Kidney (tissue), 22 donors: ENCODE results near the gene PGA5. TPM values are rescaled to one million over a fixed set of nuclear protein-coding genes. Genes with fewer than 3 reads are reported as not detected.
"Not testable (repeated sequence)": the region's sequence is repeated elsewhere in the genome, so short reads cannot be mapped to it uniquely, and the experiment has no call there.

Experiments
- DNase-seq, 5 donors: peaks; one replicate each; pipeline ENCODE4 v3.0.0-alpha.2; 2013 to 2020
- FAIRE-seq: peaks from 2 replicates; lab custom pipeline; 2012; peaks lifted over from hg19 to GRCh38; lab: Jason Lieb, UNC
- H3K27ac ChIP-seq, 2 donors: one replicate each; pipeline ENCODE4 v1.7.0; 2013; ENCODE audit warnings: low read depth in 2 of 2, low read length in 2 of 2, inconsistent platforms in 1 of 2
- H3K27me3 ChIP-seq: one replicate; pipeline ENCODE4 v1.7.1; 2013; ENCODE audit warnings: low read length, inconsistent platforms; ENCODE audit not compliant: control insufficient read depth, insufficient read depth
- H3K36me3 ChIP-seq, 3 donors: one replicate each; pipeline versions ENCODE4 v1.7.0 to v1.7.1; 2013; ENCODE audit warnings: low read length in 3 of 3, control low read depth in 1 of 3, inconsistent platforms in 1 of 3; ENCODE audit not compliant: insufficient read depth in 3 of 3, control insufficient read depth in 2 of 3
- H3K4me1 ChIP-seq, 3 donors: one replicate each; pipeline versions ENCODE4 v1.7.0 to v1.7.1; 2013; ENCODE audit warnings: low read length in 3 of 3, inconsistent platforms in 1 of 3, low read depth in 1 of 3; ENCODE audit not compliant: control insufficient read depth in 2 of 3, insufficient read depth in 2 of 3
- H3K4me3 ChIP-seq, 3 donors: one replicate each; pipeline versions ENCODE4 v1.7.0 to v1.8.1; 2013; ENCODE audit warnings: low read length in 3 of 3, control low read depth in 1 of 3, inconsistent platforms in 1 of 3
- H3K9ac ChIP-seq, 3 donors: one replicate each; pipeline versions ENCODE4 v1.7.0 to v1.7.1; 2013; ENCODE audit warnings: low read length in 3 of 3, control low read depth in 1 of 3, inconsistent platforms in 1 of 3
- H3K9me3 ChIP-seq, 3 donors: one replicate each; pipeline versions ENCODE4 v1.7.0 to v1.7.1; 2013; ENCODE audit warnings: low read length in 3 of 3, control low read depth in 1 of 3, inconsistent platforms in 1 of 3; ENCODE audit not compliant: control insufficient read depth in 2 of 3, insufficient read depth in 1 of 3
- CTCF ChIP-seq: IDR thresholded peaks from 3 replicates; pipeline ENCODE4 v1.5.1; 2012; ENCODE audit warnings: mild to moderate bottlenecking, moderate library complexity, borderline replicate concordance; ENCODE audit not compliant: insufficient read depth; ENCODE audit errors: extremely low read depth
- intact Hi-C: fragments of 100-400 bp; cut with DNase I; formaldehyde crosslinking; loops from one replicate; pipeline ENCODE4 v1.11.1; 2022
- long read RNA-seq, 10 donors: library from polyadenylated mRNA in 1 of 10; unstranded in 1 of 10; transcript quantifications; one replicate each; pipeline ENCODE4 v2.0.0 and lab custom pipeline, GENCODE V29; 2021 to 2026
- polyA plus RNA-seq: library from polyadenylated mRNA; stranded (reverse); fragments of 350-450 nt; fragmentation: Illumina TruSeq; extraction: RNeasy Lipid Tissue Mini Kit (QIAGEN cat#74804); gene quantifications from one replicate; pipeline ENCODE4 v1.2.3, GENCODE V29; 2014; ENCODE audit warnings: low read depth, low replicate concordance; ENCODE audit not compliant: insufficient read depth
- total RNA-seq: library from RNA; stranded (reverse); fragmentation: NEBNext Ultra II Directional; extraction: Animal tissue kit (Norgen Biotek cat#: 25700); gene quantifications from one replicate; pipeline ENCODE4 v1.2.1, GENCODE V29; 2021
- donor health status: control.
- donor health status: control.
- donor health status: control.
- donor health status: control.
- donor health status: control.
- donor health status: DM: yes; HTN: yes; CAD: no.
- donor health status: Normal renal cell carcinoma (clear cell type).

The PGA5 gene
- 0.35 TPM for total RNA-seq
- not detected for polyA plus RNA-seq
- long read RNA-seq, donor 1, result 0 reads
- long read RNA-seq, donor 2, result 0 reads
- long read RNA-seq, donor 3, result 0 reads
- long read RNA-seq, donor 4, result 0 reads
- long read RNA-seq, donor 5, result 0 reads
- long read RNA-seq, donor 6, partial matches to known transcripts, result 0 of 1 reads
- long read RNA-seq, donor 6, other reads (novel, unspliced or antisense), result 0 of 1 reads
- long read RNA-seq, donor 7, partial matches to known transcripts, result 0 of 1 reads
- long read RNA-seq, donor 7, other reads (novel, unspliced or antisense), result 1 of 1 reads
- long read RNA-seq, donor 8, result 0 reads
- long read RNA-seq, donor 9, result 0 reads
- long read RNA-seq, donor 10, result 0 reads

- intact Hi-C loops, H3K27ac ChIP-seq, DNase-seq, H3K9me3 ChIP-seq, H3K27me3 ChIP-seq, H3K4me1 ChIP-seq, H3K4me3 ChIP-seq, H3K9ac ChIP-seq, FAIRE-seq, H3K36me3 ChIP-seq: not testable (repeated sequence)
Observed at GRCh38 chr11:61240875-61241274, at the start of gene PGA5. TSS of gene PGA5 (plus strand) at chr11:61241175. CDS start at chr11:61241227, 52 bp downstream.

GRCh38 chr11:61193596-61193995 lies 47.4 kb upstream of the PGA5 start:
- Histone ChIP-seq H3K27me3 (no peaks in the 10 kb centered on the region), H3K36me3 (no peaks in the 10 kb centered on the region), H3K9ac (no peak overlapping the region), H3K4me1 (peaks cover 3 to 22% (median 14%) of the 10 kb centered on the region in 3 donors), H3K4me3 (no peak overlapping the region), H3K27ac (peak overlapping the region; percentile 17 to 51), H3K9me3 (no peaks in the 10 kb centered on the region)
- FAIRE-seq (no peak), DNase-seq (peak in 4 of 5 donors; percentile 63 to 84 (median 68))
- no peak for TF ChIP-seq CTCF
- intact Hi-C loops, result no loop called here

GRCh38 chr11:61194169-61194671 lies 46.8 kb upstream of the PGA5 start:
- H3K9me3 ChIP-seq, result peaks cover 0 to 4% (median 3%) of the 10 kb centered on the region in 3 donors
- no peak for FAIRE-seq
- no peaks in the 10 kb centered on the region for H3K36me3 ChIP-seq
- no peaks in the 10 kb centered on the region for H3K27me3 ChIP-seq
- H3K4me3 ChIP-seq, result no peak overlapping the region
- DNase-seq, result peak; percentile 29 to 80 (median 44)
- no peak for TF ChIP-seq CTCF
- intact Hi-C loops, result no loop called here
- peaks cover 3 to 22% (median 14%) of the 10 kb centered on the region in 3 donors for H3K4me1 ChIP-seq
- H3K9ac ChIP-seq, result no peak overlapping the region
- H3K27ac ChIP-seq, result peak overlapping the region; percentile 17 to 51

GRCh38 chr11:61194981-61195695 lies 45.8 kb upstream of the PGA5 start:
- Histone ChIP-seq H3K4me1 (peaks cover 3 to 22% (median 14%) of the 10 kb centered on the region in 3 donors), H3K36me3 (no peaks in the 10 kb centered on the region), H3K27me3 (no peaks in the 10 kb centered on the region), H3K9me3 (peaks cover 0 to 5% (median 3%) of the 10 kb centered on the region in 3 donors), H3K27ac (peak overlapping the region; percentile 20 to 33), H3K4me3 (no peak overlapping the region), H3K9ac (no peak overlapping the region)
- DNase-seq (peak in 1 of 5 donors; percentile 37), FAIRE-seq (no peak)
- intact Hi-C loops, result no loop called here
- TF ChIP-seq CTCF, result no peak
